Activated CD8-positive, alpha-beta memory T cell treated with anti-CD3 and anti-CD28 coated beads for 1 hour (primary cell): ENCODE results near the gene HAPLN1.

ENCODE experiments used
- DNase-seq, 2 donors: peaks; one replicate each; pipeline ENCODE4 v3.0.0-alpha.2; 2020; ENCODE audit warnings: low read depth in 1 of 2; ENCODE audit errors: extremely low read depth in 1 of 2

HAPLN1 gene

DNA sequence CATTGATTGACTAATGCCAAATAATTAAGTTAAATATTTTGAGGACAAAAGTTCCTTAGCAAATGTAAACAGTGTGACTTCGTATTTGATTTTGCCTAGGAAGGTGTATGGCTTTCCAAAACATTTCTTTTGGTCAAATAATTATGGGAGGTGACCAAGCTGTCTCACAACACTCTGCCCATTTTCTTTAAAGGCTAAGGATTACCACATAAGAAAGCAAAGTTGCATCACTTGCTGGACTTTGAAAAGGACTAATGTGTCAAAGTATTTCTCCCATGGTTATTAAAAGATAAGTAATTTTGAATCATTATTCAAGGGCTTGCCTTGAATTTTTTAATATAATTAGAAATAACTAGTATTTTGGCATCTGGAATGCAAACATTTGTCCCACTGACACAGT lies 74.7 kb downstream of the HAPLN1 start:
- no peak for DNase-seq

DNA sequence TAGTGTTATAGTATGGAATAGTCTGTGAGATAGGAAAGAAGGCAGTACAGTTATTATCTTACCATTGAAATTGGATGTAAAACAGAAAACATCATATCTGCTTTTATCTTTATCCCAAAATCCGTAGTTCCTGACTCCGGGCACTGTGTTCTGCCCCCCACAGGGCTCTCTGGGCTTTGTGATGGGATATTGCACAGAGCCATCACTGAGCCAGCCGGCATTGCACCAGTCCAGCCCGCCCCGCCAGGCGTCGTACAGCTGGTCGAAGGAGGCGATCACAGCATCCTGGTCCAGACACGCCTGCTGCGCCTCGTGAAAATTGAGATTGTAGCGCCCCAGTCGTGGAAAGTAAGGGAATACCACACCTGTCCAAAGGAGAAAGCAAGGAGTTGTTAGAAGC lies 76.4 kb downstream of the HAPLN1 start:
- DNase-seq = no peak

DNA sequence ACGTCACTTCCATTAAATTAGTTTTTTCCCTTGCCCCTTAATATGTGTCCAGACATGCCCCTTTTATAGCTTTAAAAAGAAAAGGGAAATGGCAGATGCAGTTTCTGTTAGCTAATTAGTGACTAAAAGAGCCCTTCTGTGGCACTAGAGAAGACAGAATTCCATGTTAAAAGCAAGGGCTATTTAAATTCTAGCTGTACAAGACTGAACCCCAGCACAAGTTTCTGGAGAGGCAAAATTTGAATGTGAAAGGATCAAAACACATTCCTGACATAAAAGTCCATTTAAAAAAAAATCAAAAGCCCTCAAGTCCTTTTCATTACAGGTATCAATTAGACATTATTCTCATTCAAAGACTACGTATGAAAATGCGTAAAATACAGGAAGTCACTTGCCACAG lies 78.7 kb downstream of the HAPLN1 start:
- no peak for DNase-seq

DNA sequence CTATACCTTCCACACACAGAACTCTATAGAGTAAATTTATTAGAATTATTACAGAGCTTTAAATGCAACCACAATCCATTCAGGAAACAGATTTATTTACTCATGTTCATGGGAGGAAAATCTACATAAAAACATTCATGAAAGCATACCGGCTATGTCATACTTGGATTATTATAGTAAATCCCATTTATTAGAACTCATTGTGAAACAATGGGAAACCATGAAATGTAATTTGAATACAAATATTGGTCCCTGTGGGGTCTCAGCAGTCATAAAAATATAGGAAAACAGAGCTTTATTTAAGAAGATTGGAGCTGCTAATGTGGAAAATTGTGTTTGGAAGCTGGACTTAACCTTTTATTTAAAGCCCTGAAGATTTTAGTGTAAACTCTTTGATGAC lies 80.7 kb downstream of the HAPLN1 start:
- no peak for DNase-seq

DNA sequence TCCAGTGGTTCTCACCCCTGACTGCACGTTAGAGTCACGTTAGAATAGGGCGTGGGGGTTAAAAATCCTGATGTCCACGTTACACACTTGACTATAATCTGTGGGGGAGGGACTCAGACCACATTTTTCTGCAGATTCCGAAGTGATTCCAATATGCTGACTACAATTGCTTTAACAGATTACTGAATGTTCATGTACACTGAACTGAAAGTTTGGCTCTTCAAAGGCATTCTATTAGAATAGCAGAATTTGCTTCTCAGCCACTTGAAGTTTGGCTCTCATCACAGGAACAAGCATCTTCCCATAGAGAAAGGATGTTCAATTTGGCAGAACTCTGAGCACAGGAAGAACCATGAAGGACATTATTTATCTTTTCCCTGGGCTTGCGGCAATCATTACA lies 84.5 kb downstream of the HAPLN1 start:
- DNase-seq = no peak

DNA sequence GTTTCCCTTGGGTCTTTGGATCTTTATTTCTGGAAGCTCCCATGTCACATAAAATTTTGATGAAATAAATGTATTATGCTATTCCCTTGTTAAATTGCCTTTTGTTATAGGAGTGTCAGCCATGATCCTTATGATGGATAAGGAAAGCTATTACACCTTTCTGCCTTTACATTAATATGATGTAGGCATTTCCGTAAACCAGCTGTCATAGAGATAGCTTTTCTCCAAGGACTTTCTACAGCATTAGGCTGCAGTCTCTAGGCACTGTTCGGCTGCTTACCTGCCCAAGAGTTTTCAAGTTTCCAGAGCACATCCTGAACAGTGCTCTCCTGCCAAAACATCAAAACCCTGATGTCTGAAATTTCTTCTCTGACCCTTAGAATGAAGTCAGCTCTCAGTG lies 87.4 kb downstream of the HAPLN1 start:
- DNase-seq = no peak

DNA sequence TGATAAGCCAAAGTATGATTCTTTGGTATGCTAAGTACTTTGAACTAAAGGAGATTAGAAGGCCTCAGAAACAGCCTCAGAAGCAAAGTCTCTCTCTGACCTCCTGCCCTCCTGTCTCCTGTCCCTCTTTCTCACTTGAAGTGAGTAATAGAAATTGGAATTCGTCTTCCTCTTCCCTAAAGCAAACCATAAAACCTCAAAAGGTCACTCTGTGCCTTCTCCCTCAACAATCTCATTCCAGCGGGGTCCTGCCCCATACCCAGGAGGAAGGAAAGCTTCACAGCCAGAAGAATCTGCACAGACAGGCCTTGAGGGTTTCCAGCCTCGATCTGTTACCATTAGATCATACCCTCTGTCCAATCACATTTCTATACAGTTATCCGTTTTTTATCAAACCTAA lies 87.8 kb downstream of the HAPLN1 start:
- no peak for DNase-seq

DNA sequence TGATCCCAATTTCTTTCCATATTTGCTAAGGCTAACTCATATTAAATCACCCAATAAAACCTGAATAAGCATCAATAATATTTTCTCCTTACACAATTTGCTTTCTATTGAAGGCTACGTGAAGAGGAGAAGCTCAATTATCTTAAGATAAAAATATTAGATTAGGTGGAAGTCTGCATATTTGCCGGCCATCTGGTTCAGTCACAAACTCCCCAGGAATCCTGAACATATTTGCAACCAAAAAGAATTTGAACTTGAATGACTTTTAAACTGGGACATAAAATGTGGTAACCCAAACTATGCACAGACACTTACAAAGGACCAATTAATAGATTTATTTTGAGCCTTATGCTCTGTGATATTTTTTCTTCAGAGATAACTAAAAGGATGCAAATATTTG lies 92.3 kb downstream of the HAPLN1 start:
- DNase-seq = no peak

DNA sequence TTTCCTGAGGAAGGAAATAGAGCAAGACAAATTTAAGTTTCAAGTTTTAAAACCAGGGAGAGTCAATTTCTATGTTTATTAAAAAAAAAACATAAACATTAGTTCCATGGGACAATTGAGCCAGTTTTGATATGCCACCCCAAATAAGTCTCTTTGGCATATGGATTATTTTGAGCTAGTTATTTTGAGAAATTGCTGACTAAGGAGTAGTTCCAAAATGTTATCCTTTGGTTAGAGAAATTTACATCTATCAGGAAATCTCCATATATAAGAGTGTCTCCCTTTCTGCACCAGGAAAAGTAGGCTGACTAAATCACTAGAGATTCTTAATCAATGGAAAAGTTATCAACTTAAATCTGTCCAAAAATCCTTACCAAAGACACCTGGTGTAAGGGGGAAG lies 105.8 kb downstream of the HAPLN1 start:
- DNase-seq = no peak

DNA sequence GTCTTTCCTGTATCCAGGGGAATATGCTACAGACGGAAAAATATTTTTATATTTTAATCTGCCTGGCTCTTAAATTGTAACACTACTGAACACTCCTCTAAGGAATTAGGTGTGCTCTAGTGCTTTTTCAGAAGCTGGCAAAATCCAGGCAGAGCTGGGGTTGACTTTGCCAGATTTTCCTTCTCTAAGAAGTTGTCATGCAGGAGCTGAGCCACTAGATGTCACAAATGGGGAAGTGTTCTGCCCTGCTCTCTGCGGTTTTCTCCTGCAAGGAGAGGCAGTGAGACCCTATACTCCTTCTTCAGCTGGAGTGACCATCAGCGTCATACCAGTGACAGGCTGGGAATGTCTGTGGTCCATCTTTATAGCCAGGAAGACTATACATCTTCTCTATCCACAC lies 112.5 kb downstream of the HAPLN1 start:
- no peak for DNase-seq

DNA sequence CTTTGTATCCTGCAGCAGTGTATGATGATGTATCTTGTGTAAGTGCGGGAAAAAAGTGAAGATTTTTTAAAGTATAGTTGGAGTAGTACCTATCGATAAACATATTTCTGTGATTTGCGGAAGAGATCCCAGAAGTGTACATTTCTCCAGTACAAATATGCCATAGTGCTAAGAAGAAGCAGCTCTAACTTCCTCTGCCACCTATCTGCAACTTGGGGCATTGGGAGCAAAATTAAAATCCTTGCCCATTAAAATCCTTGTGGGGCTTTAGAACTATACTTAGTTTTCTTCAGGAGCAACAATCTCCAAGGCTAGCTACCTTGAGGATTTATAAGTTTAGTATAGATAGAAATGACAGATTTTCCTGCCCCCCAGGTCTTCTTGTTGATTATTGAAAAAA lies 125.4 kb downstream of the HAPLN1 start:
- DNase-seq = no peak

DNA sequence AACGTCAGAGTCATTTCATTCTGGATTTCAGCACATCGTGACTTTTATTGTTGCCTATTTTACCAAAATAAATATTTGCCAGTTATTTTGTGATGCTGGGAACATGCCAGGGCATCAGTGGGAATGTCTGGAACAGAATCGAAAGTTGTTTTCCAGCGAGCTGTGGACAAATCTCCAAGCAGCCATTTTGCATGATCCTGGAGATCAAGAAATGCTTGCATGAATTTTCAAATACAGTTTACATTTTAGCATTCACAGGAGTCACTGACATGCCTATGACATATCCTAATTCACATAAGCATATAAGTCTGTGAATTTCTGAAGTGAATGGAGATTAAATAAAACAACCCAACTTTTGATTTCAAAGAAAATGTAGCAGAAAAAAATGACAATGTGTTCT lies 129.7 kb downstream of the HAPLN1 start:
- DNase-seq = no peak

DNA sequence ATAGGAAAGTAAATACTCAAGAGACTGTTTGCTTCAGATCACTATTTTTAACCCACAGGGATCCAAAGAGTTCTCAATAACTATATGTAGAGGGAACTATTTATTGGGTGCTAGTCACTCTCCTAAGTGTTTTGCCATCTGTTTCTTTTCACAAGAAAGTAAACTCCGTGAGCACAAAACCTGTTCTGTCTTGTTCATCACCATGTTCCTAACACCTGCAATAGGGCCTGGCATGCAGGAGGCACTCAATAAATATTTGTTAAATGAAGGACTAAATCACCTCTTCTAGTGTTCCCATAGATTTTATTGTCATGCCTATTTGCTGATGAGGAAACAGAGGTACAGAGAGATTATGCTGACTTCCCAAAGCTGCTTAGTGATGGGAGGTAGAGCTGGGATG lies 130.9 kb downstream of the HAPLN1 start:
- DNase-seq = no peak
